Neuronal stem cell (in vitro differentiated cells): ENCODE measurements around the gene RSPO3.

Source experiments
- DNase-seq: peaks from one replicate; pipeline ENCODE4 v3.0.0-alpha.2; 2013; ENCODE audit warnings: low spot score
- H2AFZ ChIP-seq: one replicate; pipeline ENCODE4 v1.6.1; 2013; ENCODE audit warnings: mild to moderate bottlenecking, low read length, inconsistent platforms
- H2AK5ac ChIP-seq: 2 replicates; pipeline ENCODE4 v1.6.1; 2013; ENCODE audit warnings: low read depth, mild to moderate bottlenecking, inconsistent platforms, low read length, moderate library complexity, mixed read lengths
- H2BK120ac ChIP-seq: 2 replicates; pipeline ENCODE4 v1.6.1; 2013; ENCODE audit warnings: low read depth, mild to moderate bottlenecking, inconsistent platforms, low read length, moderate library complexity, mixed read lengths
- H2BK12ac ChIP-seq: one replicate; pipeline ENCODE4 v1.6.1; 2013; ENCODE audit warnings: low read length, inconsistent platforms
- H2BK15ac ChIP-seq: 2 replicates; pipeline ENCODE4 v1.6.1; 2013; ENCODE audit warnings: mild to moderate bottlenecking, low read length, inconsistent platforms, mixed read lengths
- H2BK5ac ChIP-seq: one replicate; pipeline ENCODE4 v1.6.1; 2013; ENCODE audit warnings: inconsistent platforms, mild to moderate bottlenecking, low read length, moderate library complexity
- H3K14ac ChIP-seq: one replicate; pipeline ENCODE4 v1.6.1; 2013; ENCODE audit warnings: low read length, inconsistent platforms
- H3K18ac ChIP-seq: 2 replicates; pipeline ENCODE4 v1.6.1; 2013; ENCODE audit warnings: low read length, inconsistent platforms
- H3K23ac ChIP-seq: 2 replicates; pipeline ENCODE4 v1.6.1; 2013; ENCODE audit warnings: low read depth, mild to moderate bottlenecking, mixed read lengths, low read length, inconsistent platforms; ENCODE audit not compliant: poor library complexity
- H3K27ac ChIP-seq: replicated peaks from 3 replicates; pipeline ENCODE4 v1.5.1; 2013; ENCODE audit warnings: low read length, inconsistent platforms
- H3K27me3 ChIP-seq, 3 experiments: 2 replicates each; pipeline ENCODE4 v1.6.1; 2013; ENCODE audit warnings: low read length in 3 of 3, mild to moderate bottlenecking in 2 of 3, inconsistent platforms in 1 of 3, low read depth in 1 of 3, mixed read lengths in 1 of 3, moderate library complexity in 1 of 3; ENCODE audit not compliant: control insufficient read depth in 3 of 3, insufficient read depth in 3 of 3
- H3K36me3 ChIP-seq, 2 donors: replicated peaks in 1 of 2; 2 replicates each; pipeline ENCODE4 v1.6.1; 2013; ENCODE audit warnings: low read length in 2 of 2; ENCODE audit not compliant: control insufficient read depth in 2 of 2, insufficient read depth in 2 of 2
- H3K4ac ChIP-seq: 2 replicates; pipeline ENCODE4 v1.6.1; 2013; ENCODE audit warnings: inconsistent platforms, mild to moderate bottlenecking, low read length, moderate library complexity
- H3K4me1 ChIP-seq, 2 donors: 1 replicate in 1 of 2; 2 replicates in 1 of 2; pipeline ENCODE4 v1.6.1; 2013; ENCODE audit warnings: low read length in 2 of 2, low read depth in 1 of 2; ENCODE audit not compliant: control insufficient read depth in 2 of 2, insufficient read depth in 1 of 2
- H3K4me2 ChIP-seq: one replicate; pipeline ENCODE4 v1.6.1; 2013; ENCODE audit warnings: mild to moderate bottlenecking, low read length, inconsistent platforms; ENCODE audit not compliant: insufficient read depth, poor library complexity, severe bottlenecking
- H3K4me3 ChIP-seq, 2 donors: 2 replicates each; pipeline ENCODE4 v1.5.1; 2013; ENCODE audit warnings: low read length in 2 of 2, mild to moderate bottlenecking in 2 of 2, inconsistent platforms in 1 of 2, moderate library complexity in 1 of 2
- H3K79me1 ChIP-seq: one replicate; pipeline ENCODE4 v1.6.1; 2013; ENCODE audit warnings: low read depth, mild to moderate bottlenecking, inconsistent platforms, low read length, moderate library complexity
- H3K9ac ChIP-seq: one replicate; pipeline ENCODE4 v1.6.1; 2013; ENCODE audit warnings: mild to moderate bottlenecking, low read depth, low read length, inconsistent platforms; ENCODE audit not compliant: poor library complexity
- H3K9me3 ChIP-seq, 2 donors: replicated peaks in 1 of 2; 2 replicates each; pipeline versions ENCODE3 to v1.6.1; 2013; ENCODE audit warnings: low read length in 2 of 2, mild to moderate bottlenecking in 2 of 2, inconsistent platforms in 1 of 2, low read depth in 1 of 2, mixed read lengths in 1 of 2, moderate library complexity in 1 of 2; ENCODE audit not compliant: control insufficient read depth in 2 of 2, insufficient read depth in 1 of 2
- H4K8ac ChIP-seq: one replicate; pipeline ENCODE4 v1.6.1; 2013; ENCODE audit warnings: low read depth, mild to moderate bottlenecking, inconsistent platforms, low read length, moderate library complexity
- H4K91ac ChIP-seq: one replicate; pipeline ENCODE4 v1.6.1; 2013; ENCODE audit warnings: low read length, low read depth, mild to moderate bottlenecking, inconsistent platforms; ENCODE audit not compliant: poor library complexity
- WGBS, 2 donors: extraction: QIAGEN DNeasy Blood & Tissue Kit; methylation state at CpG; one replicate each; pipeline ENCODE4 v1.1.7; 2013; ENCODE audit warnings: missing lambda C conversion rate in 2 of 2, mixed read lengths in 1 of 2; ENCODE audit not compliant: insufficient read length in 2 of 2, insufficient replicate concordance in 1 of 2; ENCODE audit errors: extremely low coverage in 2 of 2; 5-methylcytosine and 5-hydroxymethylcytosine counted together

Gene RSPO3

GRCh38 chr6:127188744-127189143 lies 70.3 kb downstream of the RSPO3 start:
- no peaks in the 10 kb centered on the region for H3K79me1 ChIP-seq
- no peak overlapping the region for H3K18ac ChIP-seq
- H2BK120ac ChIP-seq = no peak overlapping the region
- no peak overlapping the region for H2BK12ac ChIP-seq
- no peak overlapping the region for H3K23ac ChIP-seq
- no peak overlapping the region for H3K4ac ChIP-seq
- no peak overlapping the region for H3K14ac ChIP-seq
- no peaks in the 10 kb centered on the region for H3K4me1 ChIP-seq
- H3K9me3 ChIP-seq = no peaks in the 10 kb centered on the region
- no peak overlapping the region for H3K27ac ChIP-seq
- no peak overlapping the region for H4K8ac ChIP-seq
- no peak overlapping the region for H2AFZ ChIP-seq
- H2BK15ac ChIP-seq = no peak overlapping the region
- H4K91ac ChIP-seq = no peak overlapping the region
- no peaks in the 10 kb centered on the region for H3K27me3 ChIP-seq
- no CpG with 5 or more reads among the region's 1 CpG for WGBS, 2 donors
- no peak overlapping the region for H3K4me3 ChIP-seq
- H2BK5ac ChIP-seq = no peak overlapping the region
- no peak for DNase-seq
- H3K9ac ChIP-seq = no peak overlapping the region
- no peak overlapping the region for H2AK5ac ChIP-seq
- no peak overlapping the region for H3K4me2 ChIP-seq
- no peaks in the 10 kb centered on the region for H3K36me3 ChIP-seq

DNA sequence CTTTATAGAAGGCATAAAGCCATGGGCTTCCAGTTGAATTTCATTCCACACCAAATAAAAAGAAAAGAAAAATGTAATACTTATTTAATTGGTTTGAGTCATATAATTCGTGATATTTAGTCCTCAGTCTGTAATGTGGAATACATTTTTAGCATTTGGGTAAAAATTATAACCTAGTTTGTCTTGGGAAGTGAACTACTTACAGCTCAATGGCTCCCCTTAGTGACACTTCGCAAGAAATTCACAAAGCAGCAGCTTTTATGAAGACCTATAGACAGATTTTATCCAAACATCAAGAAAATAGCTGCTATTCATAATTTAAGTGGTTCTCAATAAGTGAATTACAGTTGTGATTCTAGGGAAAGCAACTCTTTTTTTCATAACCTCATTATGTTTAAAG lies 72.1 kb downstream of the RSPO3 start:
- no peak for DNase-seq
- H2BK15ac ChIP-seq = no peak overlapping the region
- H3K9ac ChIP-seq = no peak overlapping the region
- no peak overlapping the region for H3K4me3 ChIP-seq
- H2BK5ac ChIP-seq = no peak overlapping the region
- H3K79me1 ChIP-seq = no peaks in the 10 kb centered on the region
- H3K18ac ChIP-seq = no peak overlapping the region
- no peak overlapping the region for H2BK120ac ChIP-seq
- H3K14ac ChIP-seq = no peak overlapping the region
- no peak overlapping the region for H2AK5ac ChIP-seq
- H3K36me3 ChIP-seq = no peaks in the 10 kb centered on the region
- no peaks in the 10 kb centered on the region for H3K4me1 ChIP-seq
- no peak overlapping the region for H3K4me2 ChIP-seq
- no peak overlapping the region for H3K23ac ChIP-seq
- no peak overlapping the region for H4K91ac ChIP-seq
- H2BK12ac ChIP-seq = no peak overlapping the region
- H3K27me3 ChIP-seq = no peaks in the 10 kb centered on the region
- no peaks in the 10 kb centered on the region for H3K9me3 ChIP-seq
- H2AFZ ChIP-seq = no peak overlapping the region
- H3K4ac ChIP-seq = no peak overlapping the region
- no CpG with 5 or more reads among the region's 2 CpGs for WGBS, 2 donors
- H4K8ac ChIP-seq = no peak overlapping the region
- no peak overlapping the region for H3K27ac ChIP-seq

- Histone ChIP-seq H3K27me3 (no peaks in the 10 kb centered on the region), H3K27ac (no peak overlapping the region), H3K36me3 (no peaks in the 10 kb centered on the region), H3K4ac (no peak overlapping the region), H2AK5ac (no peak overlapping the region), H3K9me3 (no peaks in the 10 kb centered on the region), H4K91ac (no peak overlapping the region), H3K4me3 (no peak overlapping the region), H3K14ac (no peak overlapping the region), H2BK120ac (no peak overlapping the region), H3K4me1 (no peaks in the 10 kb centered on the region), H3K18ac (no peak overlapping the region), H4K8ac (no peak overlapping the region), H2BK5ac (no peak overlapping the region), H3K4me2 (no peak overlapping the region), H3K79me1 (no peaks in the 10 kb centered on the region), H2AFZ (no peak overlapping the region), H3K9ac (no peak overlapping the region), H3K23ac (no peak overlapping the region), H2BK15ac (no peak overlapping the region), H2BK12ac (no peak overlapping the region)
- no peak for DNase-seq
- WGBS, 2 donors = no CpG with 5 or more reads among the region's 1 CpG
Observed at GRCh38 chr6:127191716-127192115, 73.2 kb downstream of the RSPO3 start.

DNA sequence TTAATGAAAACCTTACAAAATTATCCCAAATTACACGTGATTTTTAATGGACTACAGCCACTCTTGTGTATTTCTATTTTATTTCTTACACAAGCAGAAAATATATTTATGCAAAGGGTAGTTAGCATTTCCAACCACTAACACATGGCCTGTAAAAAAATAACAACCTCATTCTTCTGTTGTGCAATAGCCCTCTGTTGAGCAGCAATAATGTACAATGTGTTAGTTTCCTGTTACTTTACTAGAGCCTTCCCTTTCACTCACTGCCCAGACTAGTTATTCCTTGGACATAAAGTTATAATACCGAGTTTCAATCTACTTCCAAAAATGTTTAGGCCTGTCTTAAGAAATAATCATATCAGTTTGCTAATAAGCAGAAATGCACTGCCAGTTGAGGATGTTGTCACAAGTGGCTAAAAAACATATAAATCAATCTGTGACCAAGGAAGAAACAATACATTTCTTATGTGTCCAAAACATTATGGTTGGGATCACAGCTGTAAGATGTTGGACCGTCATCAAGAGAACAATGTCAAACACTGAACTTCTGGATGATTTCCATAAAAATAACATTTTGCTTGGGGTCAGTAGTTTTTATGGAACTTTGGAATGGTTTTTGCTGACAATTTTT lies 74.6 kb downstream of the RSPO3 start:
- Histone ChIP-seq H3K4me1 (no peaks in the 10 kb centered on the region), H3K18ac (no peak overlapping the region), H2BK15ac (no peak overlapping the region), H3K4me3 (no peak overlapping the region), H2BK120ac (no peak overlapping the region), H4K8ac (no peak overlapping the region), H2BK5ac (no peak overlapping the region), H3K36me3 (no peaks in the 10 kb centered on the region), H2BK12ac (no peak overlapping the region), H3K9ac (no peak overlapping the region), H3K27ac (no peak overlapping the region), H3K27me3 (no peaks in the 10 kb centered on the region), H2AK5ac (no peak overlapping the region), H3K9me3 (no peaks in the 10 kb centered on the region), H2AFZ (no peak overlapping the region), H3K4me2 (no peak overlapping the region), H3K4ac (no peak overlapping the region), H4K91ac (no peak overlapping the region), H3K23ac (no peak overlapping the region), H3K79me1 (no peaks in the 10 kb centered on the region), H3K14ac (no peak overlapping the region)
- no CpG with 5 or more reads among the region's 3 CpGs for WGBS, 2 donors
- no peak for DNase-seq
